ENCODE measurements around the gene PRAMEF20.
"Not testable (repeated sequence)": the region's sequence is repeated elsewhere in the genome, so short reads cannot be mapped to it uniquely, and the experiment has no call there.

GRCh38 chr1:13389332-13389731, 20.9 kb upstream of the PRAMEF20 start, which contains the start of gene PRAMEF17:
- not testable (repeated sequence) for TF ChIP-seq POLR2A, CTCF, EP300 (IDR thresholded peaks at IDR 0.05)

All from sigmoid colon (tissue), 4 donors.